ENCODE results near the gene FGF14. TPM values are rescaled to one million over a fixed set of nuclear protein-coding genes. Genes with fewer than 3 reads are reported as not detected.

FGF14 gene
- total RNA-seq, result 0.52 and 5.9 TPM in 2 replicates

GRCh38 chr13:102401766-102402165 is at the start of gene FGF14:
FGF14 (minus strand) TSS chr13:102402048.

Other genes starting within 250 kb of the FGF14 start
- 26.6 and 39.5 TPM in 2 replicates for gene TPP2, start 194.9 kb upstream of the FGF14 start, total RNA-seq